ENCODE results near the gene CCDC178.
A peak's percentile ranks its signal among the peaks of the same experiment; 100 is the strongest.
"Not testable (repeated sequence)": the region's sequence is repeated elsewhere in the genome, so short reads cannot be mapped to it uniquely, and the experiment has no call there.

Gene CCDC178

DNA sequence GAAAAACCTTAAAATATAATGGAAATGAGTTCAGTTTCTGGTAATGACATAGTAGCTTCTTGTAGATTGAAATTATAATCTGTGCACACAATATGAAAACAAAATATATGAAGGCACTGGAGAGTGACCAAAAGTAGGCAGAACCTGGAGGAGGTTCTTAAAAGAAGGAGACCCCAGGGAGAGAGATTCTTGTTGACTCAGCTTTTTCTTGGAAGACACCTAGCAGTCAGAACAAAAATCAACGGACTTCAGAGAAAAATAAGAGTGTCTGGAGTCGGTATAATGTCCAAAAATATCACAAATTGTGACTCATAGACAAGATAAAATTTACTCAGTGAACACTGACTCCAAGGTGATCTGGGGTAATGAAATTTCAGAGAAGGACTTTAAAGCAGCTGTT is 286.5 kb downstream of the CCDC178 start:
- no peak for DNase-seq (ENCODE audit: low read depth, low spot score)
- no peak overlapping the region for H3K4me3 ChIP-seq (ENCODE audit: low read length)

DNA sequence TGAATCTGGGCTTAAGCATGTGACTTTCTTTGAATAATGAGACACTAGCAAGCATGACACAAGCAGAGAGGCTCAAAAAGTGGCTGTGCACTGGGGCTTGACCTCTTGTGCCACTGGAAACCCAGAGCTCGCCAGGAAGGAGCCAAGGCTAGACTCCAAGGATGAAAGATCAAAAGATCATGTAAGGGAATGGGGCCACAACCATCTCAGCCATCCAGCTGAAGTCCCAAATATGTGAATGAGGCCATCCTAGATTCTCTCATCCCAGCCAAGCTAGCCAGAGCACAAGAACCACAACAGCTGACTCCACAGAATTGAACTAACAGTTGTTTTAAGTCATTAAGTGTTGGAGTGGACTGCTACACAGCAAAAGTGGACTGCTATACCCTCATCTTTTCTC is 288.1 kb downstream of the CCDC178 start:
- H3K4me3 ChIP-seq (ENCODE audit: low read length): no peak overlapping the region
- no peak for DNase-seq (ENCODE audit: low read depth, low spot score)

- DNase-seq (ENCODE audit: low read depth, low spot score); H3K4me3 ChIP-seq (ENCODE audit: low read length): not testable (repeated sequence)
These were observed 292.7 kb downstream of the CCDC178 start for GRCh38 chr18:33147811-33148210.

- no peak overlapping the region for H3K4me3 ChIP-seq (ENCODE audit: low read length)
- DNase-seq (ENCODE audit: low read depth, low spot score): no peak
These were observed 294.5 kb downstream of the CCDC178 start for GRCh38 chr18:33146014-33146413.

DNA sequence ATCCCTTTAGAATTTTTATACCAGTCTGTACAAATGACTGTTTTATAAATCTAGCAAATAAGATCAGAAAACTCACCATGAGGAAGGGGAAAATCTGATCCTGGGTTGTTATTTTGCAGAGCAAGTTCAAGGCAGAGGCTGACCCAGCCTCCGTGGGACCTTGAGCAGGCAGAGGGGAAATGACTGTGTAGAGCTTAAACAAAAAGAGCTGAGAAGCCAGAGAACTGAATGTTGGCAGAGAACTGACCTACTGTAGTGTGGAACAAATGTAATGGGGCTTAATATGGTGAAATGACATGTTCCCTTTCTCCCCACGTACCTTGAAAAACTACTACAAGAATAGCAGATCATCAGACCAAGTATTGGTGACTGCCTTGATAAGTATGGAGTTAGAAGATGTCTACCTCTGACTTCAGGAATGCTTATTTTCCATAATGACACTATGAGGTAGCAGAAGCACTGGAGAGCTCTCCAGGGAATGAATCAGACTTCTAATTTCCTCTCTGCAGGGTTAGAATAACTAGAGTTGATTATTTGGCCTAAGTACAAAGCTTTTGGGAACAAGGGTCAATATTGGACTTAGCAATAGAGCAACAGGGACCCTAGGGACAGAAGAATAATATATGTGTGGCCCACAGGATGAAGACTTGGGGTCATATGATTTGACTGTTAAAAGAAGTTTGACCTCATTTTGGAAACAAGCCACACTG is 304.4 kb downstream of the CCDC178 start:
- DNase-seq (ENCODE audit: low read depth, low spot score): no peak
- H3K4me3 ChIP-seq (ENCODE audit: low read length): no peak overlapping the region

- no peak overlapping the region for H3K4me3 ChIP-seq (ENCODE audit: low read length)
- DNase-seq (ENCODE audit: low read depth, low spot score): no peak
These were observed 307.9 kb downstream of the CCDC178 start for GRCh38 chr18:33132657-33133056.

DNA sequence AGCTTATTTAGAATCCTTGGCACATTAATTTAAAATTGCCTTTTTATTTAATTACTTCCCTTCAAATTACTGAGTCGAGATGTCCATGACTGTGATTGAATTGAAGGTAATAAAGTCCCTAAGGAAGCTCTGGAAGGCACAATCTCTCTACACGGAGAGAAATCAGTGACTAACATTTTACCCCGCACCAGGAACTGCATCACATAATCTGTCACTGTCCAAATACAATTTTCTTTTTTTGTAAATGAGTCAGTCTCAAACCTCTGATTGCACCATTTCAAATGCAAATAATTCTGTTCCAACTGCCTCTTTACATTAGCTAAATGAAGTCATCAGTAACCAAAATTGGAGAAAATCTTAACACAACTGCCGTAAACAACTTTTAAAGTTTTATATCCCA is 311.9 kb downstream of the CCDC178 start:
- no peak for DNase-seq (ENCODE audit: low read depth, low spot score)

GRCh38 chr18:33123862-33124518 is 316.5 kb downstream of the CCDC178 start:
- DNase-seq (ENCODE audit: low read depth, low spot score): no peak
- no peak overlapping the region for H3K4me3 ChIP-seq (ENCODE audit: low read length)

More for the DNA sequence above, 311.9 kb downstream of the CCDC178 start:
- no peak overlapping the region for H3K4me3 ChIP-seq (ENCODE audit: low read length)

GRCh38 chr18:33116376-33116775 is 324.1 kb downstream of the CCDC178 start:
- DNase-seq (ENCODE audit: low read depth, low spot score): peak; percentile 27

GRCh38 chr18:33115917-33116316 is 324.6 kb downstream of the CCDC178 start:
- DNase-seq (ENCODE audit: low read depth, low spot score): no peak
- no peak overlapping the region for H3K4me3 ChIP-seq (ENCODE audit: low read length)

More at GRCh38 chr18:33116376-33116775, 324.1 kb downstream of the CCDC178 start:
- no peak overlapping the region for H3K4me3 ChIP-seq (ENCODE audit: low read length)

- no peak overlapping the region for H3K4me3 ChIP-seq (ENCODE audit: low read length)
- DNase-seq (ENCODE audit: low read depth, low spot score): no peak
These were observed 325.0 kb downstream of the CCDC178 start for GRCh38 chr18:33115476-33115875.

GRCh38 chr18:33114749-33115148 is 325.8 kb downstream of the CCDC178 start:
- DNase-seq (ENCODE audit: low read depth, low spot score): no peak
- no peak overlapping the region for H3K4me3 ChIP-seq (ENCODE audit: low read length)

DNA sequence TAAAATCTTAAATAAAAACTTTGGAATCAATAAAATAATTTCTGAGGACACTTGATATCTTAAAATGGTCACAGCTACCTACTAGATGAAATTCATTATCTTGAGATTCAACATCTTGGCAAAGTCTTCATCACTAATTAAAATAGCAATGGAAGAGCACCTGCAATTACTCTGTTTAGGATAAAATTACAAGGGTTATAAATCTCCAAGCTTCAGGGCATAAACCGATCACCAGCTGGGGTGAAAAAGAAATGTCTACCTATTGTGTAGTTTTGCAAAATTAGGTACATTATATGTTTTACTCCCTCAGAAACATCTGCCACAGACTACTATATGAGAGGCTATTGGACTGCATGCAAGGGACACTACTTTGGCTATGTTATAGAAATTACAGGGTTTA is 327.1 kb downstream of the CCDC178 start:
- DNase-seq (ENCODE audit: low read depth, low spot score): no peak
- H3K4me3 ChIP-seq (ENCODE audit: low read length): no peak overlapping the region

- DNase-seq (ENCODE audit: low read depth, low spot score): no peak
- H3K4me3 ChIP-seq (ENCODE audit: low read length): no peak overlapping the region
These were observed 333.0 kb downstream of the CCDC178 start for GRCh38 chr18:33107511-33107910.

DNA sequence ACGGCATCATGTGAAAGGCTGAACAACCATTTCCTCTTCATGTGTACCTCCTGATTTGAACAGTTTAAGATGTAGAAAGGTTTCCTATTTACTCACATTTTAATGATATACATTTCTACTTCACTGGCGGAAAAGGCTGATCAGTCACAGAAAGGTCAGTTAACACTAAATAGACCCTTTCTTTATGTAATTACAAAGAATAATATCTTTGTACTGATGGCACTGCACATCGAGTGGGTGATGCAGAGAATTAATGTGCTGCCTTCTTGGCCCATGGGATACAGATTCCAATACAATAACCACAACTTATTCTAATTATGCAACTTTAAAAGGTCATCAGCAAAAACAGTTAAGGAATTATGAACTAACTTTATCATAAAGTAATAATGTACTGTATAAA is 339.2 kb downstream of the CCDC178 start:
- DNase-seq (ENCODE audit: low read depth, low spot score): no peak
- no peak overlapping the region for H3K4me3 ChIP-seq (ENCODE audit: low read length)

DNA sequence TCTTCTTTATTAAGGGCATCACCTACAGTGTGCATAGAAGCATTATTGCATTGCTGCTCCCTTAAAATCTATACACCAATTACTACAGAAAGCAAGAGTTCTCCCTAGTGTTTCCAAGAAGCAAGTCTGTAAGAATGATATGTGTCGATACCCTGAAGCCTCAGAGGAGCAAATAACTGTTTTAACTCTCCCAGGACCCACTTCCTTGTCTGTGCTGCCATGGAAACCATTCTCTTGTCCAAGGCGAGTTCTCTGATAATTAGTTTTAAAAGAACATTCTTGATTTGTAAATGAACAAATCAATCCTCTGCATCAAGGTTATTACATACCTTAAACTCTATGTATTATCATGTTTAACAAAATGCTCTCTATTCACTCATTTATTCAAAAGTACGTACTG is 340.9 kb downstream of the CCDC178 start:
- no peak overlapping the region for H3K4me3 ChIP-seq (ENCODE audit: low read length)
- DNase-seq (ENCODE audit: low read depth, low spot score): no peak

GRCh38 chr18:33097126-33097525 is 343.4 kb downstream of the CCDC178 start:
- DNase-seq (ENCODE audit: low read depth, low spot score): no peak
- H3K4me3 ChIP-seq (ENCODE audit: low read length): no peak overlapping the region

DNA sequence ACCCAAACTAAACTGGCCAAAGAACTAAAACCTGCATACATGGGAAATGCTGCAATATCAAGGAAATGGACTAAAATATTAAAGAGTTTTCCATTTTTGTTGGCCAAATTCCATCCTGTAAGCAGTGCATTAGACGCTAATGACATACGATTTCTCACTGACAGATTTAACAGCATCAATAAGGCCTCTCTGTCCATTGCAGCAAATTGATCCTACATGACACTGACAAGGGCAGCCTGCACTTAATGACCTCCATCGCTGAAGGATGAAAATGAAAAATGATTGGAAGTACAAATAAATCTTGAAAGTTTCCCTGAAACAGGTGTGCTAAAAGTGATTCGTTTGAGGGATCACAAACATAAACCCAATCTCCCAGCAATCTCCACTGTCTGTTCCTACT is 350.1 kb downstream of the CCDC178 start:
- no peak for DNase-seq (ENCODE audit: low read depth, low spot score)
- H3K4me3 ChIP-seq (ENCODE audit: low read length): no peak overlapping the region

DNA sequence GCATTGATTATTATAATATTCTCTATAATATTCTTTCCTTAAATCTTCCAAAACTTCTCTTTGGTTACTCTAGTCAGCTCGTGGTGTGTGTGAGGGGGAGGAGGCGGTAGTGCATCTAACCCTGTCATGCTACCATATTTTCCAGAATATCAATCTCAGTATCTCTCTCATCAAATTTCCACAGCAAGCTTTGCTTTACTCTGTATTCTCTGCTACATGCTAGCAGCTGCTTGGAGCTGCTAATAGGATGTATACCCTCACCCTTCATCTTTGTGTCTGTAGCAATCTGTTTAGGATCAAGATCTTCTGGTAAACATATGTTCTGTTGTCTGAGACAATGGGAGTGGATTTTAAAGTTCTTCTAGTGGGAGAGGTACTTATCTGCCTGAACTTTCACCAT is 363.9 kb downstream of the CCDC178 start:
- H3K4me3 ChIP-seq (ENCODE audit: low read length): no peak overlapping the region
- no peak for DNase-seq (ENCODE audit: low read depth, low spot score)

GRCh38 chr18:33074125-33074524 is 366.4 kb downstream of the CCDC178 start:
- no peak overlapping the region for H3K4me3 ChIP-seq (ENCODE audit: low read length)
- DNase-seq (ENCODE audit: low read depth, low spot score): no peak

DNA sequence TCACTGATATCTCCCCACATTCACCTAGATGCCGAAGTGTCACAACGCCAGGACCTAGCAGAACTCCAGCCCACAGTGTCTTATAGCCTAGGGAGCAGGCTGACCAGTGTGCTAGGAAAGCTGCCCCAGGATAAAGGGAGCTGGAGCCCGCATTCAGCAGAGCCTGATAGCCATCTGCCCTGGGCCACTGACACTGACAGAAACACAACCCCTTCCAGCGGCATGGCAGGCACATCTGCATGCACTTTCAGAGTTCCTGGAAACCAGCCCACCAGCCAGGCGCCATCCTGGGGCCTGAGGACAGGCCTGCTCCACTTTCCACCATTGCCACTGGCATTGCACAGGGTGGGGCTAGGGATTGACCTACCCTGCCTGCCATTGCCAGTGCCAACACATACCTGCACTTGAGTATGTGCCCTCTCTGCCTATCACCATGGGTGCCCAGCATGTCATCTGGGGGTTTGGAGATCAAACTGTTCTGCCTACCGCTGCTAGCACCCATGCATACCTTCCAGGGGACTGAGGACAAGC is 377.6 kb downstream of the CCDC178 start:
- H3K4me3 ChIP-seq (ENCODE audit: low read length): no peak overlapping the region
- DNase-seq (ENCODE audit: low read depth, low spot score): no peak
